GM21717 (cell line): Measurements from ENCODE around the gene MRPS15.

Experiments
- ATAC-seq: cut with Tn5 transposase; IDR thresholded peaks from one replicate; pipeline ENCODE4 v1.9.1; 2021; ENCODE audit warnings: mild to moderate bottlenecking, moderate library complexity; ENCODE audit not compliant: unreplicated experiment

MRPS15 gene

DNA sequence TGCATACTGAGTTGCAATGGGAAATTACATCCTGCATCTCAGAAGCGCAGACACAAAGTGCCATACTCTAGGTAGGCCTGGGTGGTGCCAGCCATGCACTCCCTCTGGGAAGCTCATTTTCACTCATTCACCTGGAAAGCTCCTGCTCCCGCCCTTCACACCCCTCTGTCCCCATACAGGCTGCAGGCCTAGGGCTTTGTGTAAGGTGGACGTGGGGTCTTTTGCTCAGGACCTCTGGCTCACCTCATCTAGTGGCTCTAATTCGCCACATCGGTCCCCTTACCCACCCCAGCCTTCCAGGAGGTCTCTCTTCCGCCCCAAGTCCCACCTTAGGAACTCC is 751 bp downstream of the MRPS15 start:
- ATAC-seq: no peak

DNA sequence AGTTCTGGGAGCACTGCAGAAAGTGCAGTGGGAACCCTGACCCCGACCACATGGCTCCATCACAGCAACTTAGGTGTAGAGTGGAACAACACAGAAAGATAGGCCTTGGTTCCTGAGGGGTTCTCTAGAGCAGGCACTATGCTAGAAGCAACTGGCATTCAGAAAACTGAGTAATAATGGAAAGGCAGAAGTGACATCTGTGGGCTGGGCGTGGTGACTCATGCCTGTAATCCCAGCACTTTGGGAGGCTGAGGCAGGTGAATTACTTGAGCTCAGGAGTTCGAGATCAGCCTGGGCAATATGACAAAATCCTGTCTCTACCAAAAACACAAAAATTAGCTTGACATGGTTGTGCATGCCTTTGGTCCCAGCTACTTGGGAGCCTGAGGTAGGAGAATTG is 5.3 kb downstream of the MRPS15 start:
- no peak for ATAC-seq

DNA sequence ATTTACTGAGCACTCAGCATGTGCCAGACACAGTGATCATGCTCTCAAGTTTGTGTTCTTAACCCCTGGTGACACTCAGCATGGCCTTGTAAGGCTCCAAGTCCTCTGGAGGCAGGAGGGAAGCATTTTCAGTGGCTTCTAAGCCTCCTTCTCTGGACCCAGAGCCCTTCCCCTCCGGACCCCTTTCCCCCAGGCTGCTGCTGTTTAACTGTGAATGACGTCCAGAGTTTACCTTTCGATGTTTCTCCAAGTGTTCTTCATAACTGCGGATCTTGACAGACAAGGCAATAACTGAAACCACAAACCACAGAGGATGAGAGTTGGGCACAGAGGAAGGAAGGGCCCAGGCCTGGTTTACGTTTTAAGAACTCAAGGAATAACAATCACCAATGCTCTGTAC is 6.5 kb downstream of the MRPS15 start:
- no peak for ATAC-seq

DNA sequence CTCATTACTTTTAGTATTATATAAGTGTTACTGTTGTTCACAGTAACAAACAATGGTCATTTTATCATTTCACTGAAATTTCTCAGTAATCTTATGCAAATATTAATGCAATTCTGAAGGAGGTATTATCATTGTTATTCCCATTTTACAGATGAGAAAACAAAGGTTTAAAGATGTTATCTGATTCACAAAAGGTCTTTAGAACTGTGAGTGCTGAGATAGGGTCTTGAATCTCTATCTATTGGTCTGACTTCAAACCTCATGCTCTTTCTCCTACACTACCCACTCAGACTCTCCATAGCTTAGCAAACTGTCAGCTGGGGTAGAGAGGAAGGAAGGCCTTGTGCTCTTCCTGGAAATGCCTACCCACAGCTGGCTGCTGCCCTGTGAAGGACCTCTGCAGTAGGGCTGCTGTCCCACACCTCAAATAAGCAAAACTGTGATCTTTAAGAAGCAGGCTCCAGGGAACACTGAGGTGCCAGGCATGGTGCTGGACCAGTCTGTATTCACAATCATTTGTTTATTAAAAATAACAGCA is 7.7 kb downstream of the MRPS15 start:
- no peak for ATAC-seq

DNA sequence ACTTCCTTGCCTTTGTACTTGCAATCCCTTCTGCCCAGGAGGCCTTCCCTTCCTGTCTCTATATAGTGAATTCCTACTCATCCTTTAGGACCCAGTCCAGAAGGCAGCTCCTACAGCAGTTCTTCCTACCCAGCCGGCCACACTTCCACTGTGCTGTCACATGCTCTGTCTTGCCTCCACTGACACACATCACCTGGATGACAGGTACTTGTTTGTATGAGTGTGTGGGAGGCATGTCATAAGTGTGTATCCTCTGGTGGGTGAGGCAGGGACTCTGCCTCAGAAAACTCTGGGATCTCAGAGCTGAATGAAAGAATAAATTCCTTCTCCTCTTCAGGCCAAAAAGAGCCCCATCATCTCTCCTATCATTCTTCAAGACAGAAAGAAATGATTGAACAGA is 8.8 kb downstream of the MRPS15 start:
- no peak for ATAC-seq

DNA sequence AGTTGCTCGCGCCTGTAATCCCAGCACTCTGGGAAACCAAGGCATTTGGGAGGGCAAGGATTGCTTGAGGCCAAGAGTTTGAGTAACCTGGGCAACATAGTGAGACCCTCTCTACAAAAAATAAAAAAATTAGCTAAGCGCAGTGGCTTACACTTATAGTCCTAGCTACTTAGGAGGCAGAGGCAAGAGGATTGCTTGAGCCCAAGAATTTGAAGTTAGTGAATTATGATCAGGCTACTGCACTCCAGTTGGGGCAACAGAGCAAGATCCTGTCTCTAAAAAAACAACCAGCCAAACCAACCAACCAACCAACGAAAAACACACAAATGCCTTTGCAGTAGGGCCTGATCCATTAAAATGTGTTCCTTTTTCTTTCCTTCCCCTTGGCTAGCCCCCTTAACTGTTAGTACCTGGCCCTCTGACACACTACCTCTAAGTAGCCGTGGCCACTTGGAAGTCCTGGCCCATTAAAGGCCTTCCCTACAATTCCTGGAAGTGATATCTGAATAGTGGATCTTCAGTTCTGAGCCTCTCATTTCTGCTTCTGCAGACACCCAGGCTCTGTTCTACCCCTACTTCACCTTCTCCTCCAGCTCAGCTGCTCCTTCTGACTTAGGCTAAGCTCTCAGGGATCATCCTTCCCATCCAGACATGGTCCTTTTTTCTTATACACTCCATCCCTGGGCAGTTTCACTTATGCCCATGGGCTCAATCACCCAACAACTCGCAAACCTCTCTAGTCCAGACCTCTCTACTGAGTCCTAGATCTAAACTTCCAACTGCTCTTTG is 10.4 kb downstream of the MRPS15 start:
- ATAC-seq: no peak

DNA sequence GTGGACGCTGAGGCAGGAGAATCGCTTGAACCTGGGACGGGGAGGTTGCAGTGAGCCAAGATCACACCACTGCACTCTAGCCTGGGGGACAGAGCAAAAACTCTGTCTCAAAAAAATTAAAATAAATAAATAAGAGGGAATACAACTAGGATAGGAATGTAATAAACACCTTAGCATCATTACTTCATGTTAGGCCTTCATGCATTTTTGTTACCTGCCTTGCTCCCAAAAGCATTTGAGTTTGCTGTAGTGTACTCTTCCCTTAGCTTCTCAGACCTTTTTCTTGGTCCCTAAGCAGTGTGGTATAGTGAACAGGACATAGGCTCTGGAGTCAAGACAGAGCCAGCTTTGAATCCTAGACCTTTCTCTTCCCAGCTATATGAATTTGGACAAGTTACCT is 11.1 kb downstream of the MRPS15 start:
- ATAC-seq: no peak

DNA sequence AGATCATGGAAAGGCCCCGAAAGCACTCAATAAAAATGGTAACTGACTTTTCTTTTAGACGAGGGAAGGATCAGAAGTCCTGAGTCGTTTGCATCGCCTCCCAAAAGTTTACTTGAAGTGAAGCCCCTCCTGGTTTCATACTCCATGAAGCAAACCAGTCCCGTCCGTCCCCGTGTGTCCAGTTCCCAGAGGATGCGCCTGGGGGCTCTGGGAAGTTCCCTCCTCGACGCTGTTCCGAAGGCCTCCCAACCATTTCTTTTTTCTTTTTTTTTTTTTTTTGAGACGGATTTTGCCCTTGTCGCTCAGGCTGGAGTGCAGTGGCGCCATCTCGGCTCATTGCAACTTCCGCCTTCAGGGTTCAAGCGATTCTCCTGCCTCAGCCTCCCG is 13.3 kb downstream of the MRPS15 start:
- ATAC-seq: no peak

DNA sequence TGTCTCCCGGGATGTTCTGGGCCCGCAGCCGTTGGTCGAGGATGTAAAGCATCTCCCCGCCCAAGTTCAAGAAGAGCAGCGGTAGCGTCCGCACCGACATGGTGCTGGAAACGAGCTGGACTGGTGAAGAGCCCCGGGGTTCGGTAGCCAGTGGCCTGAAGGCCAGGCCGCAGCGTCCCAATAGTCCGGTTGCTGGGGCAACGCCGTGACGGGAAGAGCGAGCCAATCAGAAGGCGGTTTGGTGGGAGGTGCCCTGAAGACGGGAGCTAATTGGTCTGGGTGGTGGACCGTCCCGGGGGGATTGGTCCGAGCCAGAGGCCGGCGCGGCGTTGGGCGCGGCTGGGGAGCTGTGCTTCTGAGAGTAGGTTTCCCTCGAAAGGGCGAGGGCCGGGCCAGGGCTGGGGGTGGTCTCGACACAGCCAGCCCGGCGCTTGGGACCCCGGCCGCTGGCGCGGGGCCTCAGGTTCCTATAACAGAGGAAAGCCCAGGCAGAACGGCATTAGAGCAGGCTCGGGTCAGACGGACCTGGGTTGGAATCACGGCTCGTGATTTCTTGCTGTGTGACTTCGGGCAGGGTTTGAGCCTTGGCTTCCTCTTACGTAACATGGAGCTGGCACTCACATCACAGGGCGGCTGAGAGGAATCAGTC is 13.8 kb downstream of the MRPS15 start, which contains the start of gene OSCP1:
TSS of gene OSCP1 (minus strand) at position 182 of the 649 bp plus-strand sequence. CDS start at position 100, 82 bp downstream.
- peak; percentile 94 for ATAC-seq

DNA sequence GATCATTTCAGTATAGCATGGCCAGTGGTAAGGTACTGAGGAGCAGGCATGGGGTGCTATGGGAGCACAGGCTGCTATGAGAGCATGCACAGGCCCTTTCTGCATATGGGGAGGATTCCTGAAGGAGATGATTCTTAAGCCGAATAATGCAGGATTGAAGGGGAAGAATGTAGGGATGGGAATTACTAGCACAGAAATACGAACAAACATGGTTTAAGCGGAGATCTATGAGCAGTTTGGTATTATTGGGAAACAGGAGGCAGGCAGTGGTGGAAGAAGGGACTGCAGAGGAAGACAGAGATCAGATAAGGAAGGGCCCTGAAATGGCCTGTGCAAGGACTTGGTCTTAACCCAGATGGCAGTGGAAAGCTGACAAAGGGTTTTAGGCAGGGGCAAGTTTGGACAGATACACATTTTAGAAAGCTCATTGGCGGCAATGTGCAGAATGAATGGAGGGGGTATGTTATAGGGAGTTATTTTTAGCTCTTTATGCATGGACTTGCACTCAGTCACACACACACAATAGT is 15.6 kb downstream of the MRPS15 start:
- no peak for ATAC-seq

DNA sequence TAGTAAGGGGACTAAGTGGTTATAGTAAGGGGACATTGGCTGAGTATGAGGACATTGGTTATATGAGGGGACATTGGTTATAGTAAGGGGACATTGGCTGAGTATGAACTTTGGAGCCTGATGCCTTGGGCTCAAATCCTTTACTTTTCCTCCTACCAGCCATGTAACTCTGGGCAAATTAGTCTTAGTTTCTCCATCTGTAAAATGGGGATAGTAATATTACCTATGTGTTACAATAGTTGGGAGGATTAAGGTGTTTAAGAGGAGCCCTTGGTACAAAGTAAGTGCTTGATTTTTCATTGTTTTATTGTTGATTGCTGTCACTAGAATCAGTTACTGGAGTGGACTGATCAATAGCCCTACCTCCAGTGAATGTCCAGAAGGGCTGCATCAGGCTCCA is 16.7 kb downstream of the MRPS15 start:
- ATAC-seq: no peak

DNA sequence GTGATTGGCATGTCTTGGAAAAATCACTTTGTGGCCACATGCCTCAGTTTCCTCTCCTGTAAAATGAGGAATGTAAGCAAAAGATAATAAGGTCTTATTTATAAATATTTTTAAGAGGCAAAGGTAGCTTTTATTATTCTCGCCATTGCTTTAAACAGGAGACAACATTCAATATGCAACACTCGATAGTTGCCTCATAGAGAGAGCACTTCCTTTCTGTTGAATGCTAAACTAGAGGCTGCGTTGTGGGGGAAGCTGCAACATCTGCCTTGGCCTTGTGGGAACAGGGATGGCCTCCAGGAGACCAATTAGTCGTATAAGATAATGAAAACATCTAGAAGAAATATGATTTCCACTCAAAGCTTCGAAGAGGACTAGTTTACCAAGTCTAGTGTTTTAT is 17.4 kb downstream of the MRPS15 start:
- ATAC-seq: no peak

DNA sequence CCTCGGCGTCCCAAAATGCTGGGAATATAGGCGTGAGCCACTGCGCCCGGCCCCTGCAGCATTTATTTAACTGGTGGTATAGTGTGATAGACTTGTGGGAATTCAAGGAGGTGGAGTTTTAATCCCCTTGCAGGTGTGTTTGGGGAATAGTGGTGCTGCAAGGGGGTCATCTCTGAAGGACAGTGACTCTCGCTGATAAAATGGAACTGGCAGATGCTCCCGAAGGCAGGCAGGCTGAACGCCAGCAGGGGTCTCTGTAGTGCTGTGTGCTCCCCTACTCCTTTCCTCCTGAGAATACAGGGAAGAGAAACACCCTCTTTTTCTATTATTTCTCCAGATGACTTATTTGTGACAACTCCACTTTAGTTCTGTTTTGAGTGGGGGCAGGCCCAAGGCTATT is 17.9 kb downstream of the MRPS15 start:
- ATAC-seq: no peak

DNA sequence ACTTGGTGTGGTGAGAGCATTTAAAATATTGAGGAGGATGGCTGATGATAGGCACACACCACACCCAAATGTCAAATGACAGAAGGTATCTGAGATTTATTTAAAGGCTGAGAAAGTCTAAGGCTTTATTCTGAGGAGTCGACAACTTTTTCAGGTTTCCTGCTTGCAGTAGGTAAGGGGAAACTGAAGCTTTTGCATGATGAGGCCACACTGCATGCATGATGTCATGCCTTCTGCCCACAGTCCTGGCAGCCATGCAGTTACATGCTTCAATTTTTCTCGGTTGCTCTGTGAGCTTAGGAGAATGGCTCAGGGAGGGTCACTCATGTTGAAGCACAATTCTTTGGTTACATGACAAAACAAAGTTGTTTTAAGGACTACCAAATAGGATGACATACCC is 20.9 kb downstream of the MRPS15 start:
- ATAC-seq: no peak

DNA sequence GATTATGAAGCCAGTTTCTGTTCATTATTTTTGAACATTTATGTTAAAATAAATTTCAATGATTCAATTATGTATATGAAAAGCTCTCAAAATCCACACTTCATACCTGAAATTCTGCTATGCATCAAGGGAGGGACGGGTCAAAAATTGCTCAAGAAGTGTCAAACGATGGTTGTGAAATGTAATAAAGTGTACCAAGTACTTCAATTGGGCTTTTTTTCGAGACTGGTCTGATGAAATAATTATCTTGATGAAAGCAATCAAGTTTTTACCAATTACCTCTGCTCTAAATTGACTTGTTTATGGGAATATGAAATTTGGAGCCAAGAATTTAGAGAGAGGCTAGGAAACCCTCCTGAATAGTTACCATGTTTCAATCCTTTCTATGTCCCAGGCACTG is 21.8 kb downstream of the MRPS15 start:
- no peak for ATAC-seq

DNA sequence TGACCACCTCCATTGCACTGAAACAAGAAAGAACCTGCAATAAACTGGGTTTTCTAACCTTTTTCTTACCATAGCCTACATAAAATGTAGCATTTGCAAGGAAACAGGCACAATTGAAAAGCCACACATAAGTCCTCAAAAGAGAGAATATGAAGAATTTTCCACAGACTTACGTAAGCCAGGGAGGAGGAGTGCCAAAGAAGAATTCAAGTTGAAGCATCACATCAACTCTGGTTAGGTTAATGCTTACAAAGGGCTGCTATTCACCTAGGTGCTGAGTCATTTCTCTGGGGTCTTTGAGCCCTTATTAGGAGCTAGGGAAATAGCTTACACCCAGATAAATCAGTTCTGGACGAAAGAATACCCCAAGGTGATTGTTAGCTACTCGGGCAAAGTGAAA is 23.5 kb downstream of the MRPS15 start:
- no peak for ATAC-seq

DNA sequence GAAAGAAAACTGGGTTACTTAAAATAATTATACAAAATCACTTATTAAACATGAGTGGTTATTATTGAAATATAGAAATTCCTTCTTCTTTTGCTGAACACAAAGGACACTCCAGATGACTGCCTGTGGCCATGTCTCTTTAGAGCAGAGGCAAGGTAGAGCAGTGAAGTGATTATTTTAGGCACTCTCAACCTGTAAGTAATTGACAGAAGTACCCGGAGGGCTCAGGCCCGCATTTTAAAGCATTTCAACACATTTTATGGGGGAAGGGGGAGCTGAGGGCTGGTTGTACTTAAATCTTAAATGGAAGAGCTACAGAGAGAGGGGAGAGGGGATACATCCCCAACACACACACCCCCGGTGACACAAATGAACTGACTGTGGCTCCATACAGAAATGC is 24.1 kb downstream of the MRPS15 start:
- ATAC-seq: no peak

DNA sequence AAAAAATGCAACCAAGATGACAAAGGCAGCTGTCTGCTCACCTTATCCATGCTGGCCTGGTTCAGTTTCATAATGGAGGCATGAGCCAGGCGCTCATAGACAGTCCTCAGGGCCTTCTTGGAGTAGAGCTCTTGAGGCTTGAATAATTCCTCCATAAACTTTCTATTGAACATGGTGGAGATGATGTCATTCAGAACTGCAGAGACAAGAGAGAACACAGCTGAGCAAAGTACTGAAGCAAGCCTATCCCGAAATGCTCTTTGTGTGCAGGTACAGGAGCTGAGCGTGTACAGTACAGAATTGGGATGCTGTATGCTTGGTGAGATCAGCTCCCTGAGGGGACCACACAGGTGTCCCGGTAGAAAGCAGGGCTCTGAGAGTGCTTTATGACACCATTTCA is 25.5 kb downstream of the MRPS15 start:
- ATAC-seq: no peak

DNA sequence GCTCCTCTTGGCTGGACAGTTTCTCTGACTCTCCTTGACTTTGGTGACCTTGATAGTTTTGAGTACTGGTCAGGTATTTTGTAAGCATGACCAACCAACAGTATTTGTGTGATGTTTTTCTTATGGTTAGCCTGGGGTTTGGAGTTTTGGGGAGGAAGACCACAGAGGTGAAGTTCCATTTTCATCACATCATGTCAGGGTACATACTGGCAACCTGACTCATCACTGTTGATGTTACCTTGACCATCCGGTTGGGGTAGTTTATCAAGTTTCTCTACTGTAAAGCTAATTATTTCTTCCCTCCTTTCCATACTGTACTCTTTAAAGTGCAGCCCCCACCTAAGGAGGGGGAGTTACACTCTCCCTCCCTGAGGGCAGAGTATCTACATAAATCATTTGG is 27.4 kb downstream of the MRPS15 start:
- no peak for ATAC-seq

DNA sequence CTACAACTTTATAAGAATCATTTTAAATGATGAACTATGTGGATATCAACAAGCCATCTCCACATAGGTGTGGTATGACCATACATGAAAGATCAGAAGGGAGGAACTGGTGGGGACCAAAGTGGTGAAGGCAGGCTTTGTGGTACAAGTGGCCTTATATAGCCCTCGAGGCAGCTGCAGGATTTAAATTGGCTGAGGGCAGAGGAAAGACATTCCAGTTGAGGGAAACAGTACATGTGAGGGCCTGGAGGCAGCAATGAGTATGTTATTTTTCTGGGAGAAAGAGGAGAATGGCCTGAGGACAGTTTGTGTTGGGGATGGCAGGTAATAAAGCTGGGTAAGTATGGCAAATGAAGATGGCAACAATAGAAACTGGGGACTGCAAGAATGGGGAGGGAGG is 31.1 kb downstream of the MRPS15 start:
- no peak for ATAC-seq

DNA sequence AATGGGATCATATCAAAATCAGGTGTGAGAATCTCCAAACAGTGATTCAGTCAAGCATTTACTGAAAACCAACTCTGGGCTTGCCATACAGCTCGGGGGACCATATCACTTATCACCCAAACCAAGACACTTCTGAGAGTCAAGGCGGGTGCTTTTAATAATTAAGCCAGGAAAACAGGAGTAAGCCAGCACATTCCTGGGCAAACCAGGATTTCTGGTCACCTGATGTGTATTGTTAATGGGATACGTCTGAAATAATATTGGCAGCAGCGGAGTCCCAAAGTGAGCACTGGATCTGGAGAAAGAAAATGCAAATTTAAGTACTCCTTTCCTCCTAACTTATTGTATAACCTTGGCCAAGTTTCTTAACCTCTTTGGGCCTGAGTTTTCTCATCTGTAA is 31.6 kb downstream of the MRPS15 start:
- ATAC-seq: no peak

DNA sequence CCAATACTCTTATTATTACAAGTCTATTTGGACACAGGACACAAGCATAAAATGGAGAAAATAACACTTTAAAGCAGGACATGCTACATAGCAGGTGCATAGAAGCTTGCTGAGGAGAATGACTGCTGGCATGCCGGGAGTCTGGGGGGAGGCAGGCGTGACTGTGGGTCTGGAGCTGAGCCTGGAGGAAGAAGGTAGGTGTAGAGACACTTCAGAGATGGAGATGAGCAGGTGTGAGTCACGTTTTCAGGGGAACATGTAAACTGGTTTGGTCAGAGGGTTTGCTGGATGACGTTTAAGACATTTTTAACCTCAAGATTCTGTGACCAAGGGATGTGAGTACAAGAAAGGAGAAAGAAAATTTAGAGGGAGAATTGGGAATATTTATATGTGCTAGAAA is 38.4 kb downstream of the MRPS15 start:
- ATAC-seq: no peak
